GM12878 (cell line): Measurements from ENCODE around the gene MPHOSPH9. TPM values are rescaled to one million over a fixed set of nuclear protein-coding genes. Genes with fewer than 3 reads are reported as not detected.

Experiments used
- EED ChIP-seq: sonication (generic); IDR thresholded peaks from 2 replicates; pipeline ENCODE4 v1.6.1; 2016; ENCODE audit warnings: antibody characterized with exemption, low read depth
- ETV6 ChIP-seq, 2 experiments: fragments of 450-650 bp in 1 of 2; IDR thresholded peaks in 1 of 2; conservative IDR thresholded peaks in 1 of 2; 2 replicates each; pipeline ENCODE4 v1.6.1; 2014; ENCODE audit warnings: antibody characterized with exemption in 1 of 2, borderline replicate concordance in 1 of 2, low read depth in 1 of 2, mild to moderate bottlenecking in 1 of 2, moderate library complexity in 1 of 2
- HCFC1 ChIP-seq: fragments of 150-350 bp; IDR thresholded peaks from 2 replicates; pipeline ENCODE4 v1.6.1; 2014; ENCODE audit warnings: low read length
- IRF4 ChIP-seq: IDR thresholded peaks from 2 replicates; pipeline ENCODE4 v1.6.1; 2011; ENCODE audit warnings: low read depth, low read length
- MTA3 ChIP-seq: IDR thresholded peaks from 2 replicates; pipeline ENCODE4 v1.6.1; 2012; ENCODE audit warnings: low read length, inconsistent platforms, borderline replicate concordance
- NR2C1 ChIP-seq: fragments of 450-650 bp; IDR thresholded peaks from 2 replicates; pipeline ENCODE4 v1.6.1; 2017; ENCODE audit warnings: antibody characterized with exemption, mild to moderate bottlenecking, moderate library complexity
- RAD51 ChIP-seq: fragments of 450-650 bp; IDR thresholded peaks from 2 replicates; pipeline ENCODE4 v1.6.1; 2016; ENCODE audit warnings: moderate library complexity, mild to moderate bottlenecking, inconsistent platforms
- STAT3 ChIP-seq: IDR thresholded peaks from 2 replicates; pipeline ENCODE4 v1.6.1; 2011; ENCODE audit warnings: low read depth, low read length, improper control_type of control experiment
- ZBTB40 ChIP-seq: fragments of 450-650 bp; IDR thresholded peaks from 2 replicates; pipeline ENCODE4 v1.6.1; 2016; ENCODE audit warnings: mild to moderate bottlenecking, moderate library complexity, borderline replicate concordance
- ZZZ3 ChIP-seq: IDR thresholded peaks from 2 replicates; pipeline ENCODE4 v1.6.1; 2011; ENCODE audit warnings: low read depth; ENCODE audit not compliant: control insufficient read depth, insufficient read length
- polyA plus RNA-seq, 11 experiments: library from polyadenylated mRNA; depleted of rRNA in 4 of 11; unstranded in 6 of 11; stranded (reverse) in 5 of 11; fragments of >200 nt; fragmentation: Nextera tagmentation in 4 of 11; fragmentation: Illumina TruSeq in 1 of 11; extraction: Ambion mirVana in 4 of 11; extraction: Trizol in 1 of 11; gene quantifications; 1 replicate in 1 of 11; 2 replicates in 10 of 11; pipeline versions ENCODE4 v1.2.1 to v1.2.3, GENCODE V29; 2011 to 2016; ENCODE audit warnings: inconsistent platforms in 2 of 11, missing spikeins in 2 of 11, low read depth in 1 of 11
- total RNA-seq, 4 experiments: library from RNA; depleted of rRNA in 3 of 4; stranded (reverse); fragments of >200 nt in 3 of 4; fragmentation: Illumina TruSeq in 1 of 4; extraction: Trizol in 1 of 4; gene quantifications; 2 replicates each; pipeline versions ENCODE4 v1.2.1 to v1.2.3, GENCODE V29; 2013 to 2021
- TF ChIP-seq, protein P1 (sequence below): IDR thresholded peaks from 2 replicates; pipeline ENCODE4 v1.6.1; 2012; ENCODE audit warnings: low read depth, low read length, improper control_type of control experiment
- TF ChIP-seq, protein P2 (sequence below): fragments of 450-650 bp; formaldehyde crosslinking; IDR thresholded peaks from 2 replicates; pipeline ENCODE4 v1.4.0; 2020; ENCODE audit warnings: mild to moderate bottlenecking, moderate library complexity

MPHOSPH9 gene
- total and polyA plus RNA-seq, 10 of the 15 experiments (the other 5 are each of a cell fraction or from before 2014, with no cell fraction given), result 11.5 to 72.2 (median 45.7) TPM

GRCh38 chr12:123278101-123278627 lies 45.2 kb upstream of the MPHOSPH9 start (continued):
- TF ChIP-seq ZZZ3, result no peak
- TF ChIP-seq STAT3, result 0 out of 2 replicates have a peak, but pooled peaks have one; percentile 86
- peak; percentile 89 for TF ChIP-seq IRF4
- TF ChIP-seq, protein P1, sequence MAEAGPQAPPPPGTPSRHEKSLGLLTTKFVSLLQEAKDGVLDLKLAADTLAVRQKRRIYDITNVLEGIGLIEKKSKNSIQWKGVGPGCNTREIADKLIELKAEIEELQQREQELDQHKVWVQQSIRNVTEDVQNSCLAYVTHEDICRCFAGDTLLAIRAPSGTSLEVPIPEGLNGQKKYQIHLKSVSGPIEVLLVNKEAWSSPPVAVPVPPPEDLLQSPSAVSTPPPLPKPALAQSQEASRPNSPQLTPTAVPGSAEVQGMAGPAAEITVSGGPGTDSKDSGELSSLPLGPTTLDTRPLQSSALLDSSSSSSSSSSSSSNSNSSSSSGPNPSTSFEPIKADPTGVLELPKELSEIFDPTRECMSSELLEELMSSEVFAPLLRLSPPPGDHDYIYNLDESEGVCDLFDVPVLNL, result no peak
- TF ChIP-seq ZBTB40, result peak; percentile 17; the same call in 1 of the 2 replicates
- no peak for TF ChIP-seq NR2C1
- peak; percentile 54 for TF ChIP-seq RAD51
- TF ChIP-seq, protein P2, sequence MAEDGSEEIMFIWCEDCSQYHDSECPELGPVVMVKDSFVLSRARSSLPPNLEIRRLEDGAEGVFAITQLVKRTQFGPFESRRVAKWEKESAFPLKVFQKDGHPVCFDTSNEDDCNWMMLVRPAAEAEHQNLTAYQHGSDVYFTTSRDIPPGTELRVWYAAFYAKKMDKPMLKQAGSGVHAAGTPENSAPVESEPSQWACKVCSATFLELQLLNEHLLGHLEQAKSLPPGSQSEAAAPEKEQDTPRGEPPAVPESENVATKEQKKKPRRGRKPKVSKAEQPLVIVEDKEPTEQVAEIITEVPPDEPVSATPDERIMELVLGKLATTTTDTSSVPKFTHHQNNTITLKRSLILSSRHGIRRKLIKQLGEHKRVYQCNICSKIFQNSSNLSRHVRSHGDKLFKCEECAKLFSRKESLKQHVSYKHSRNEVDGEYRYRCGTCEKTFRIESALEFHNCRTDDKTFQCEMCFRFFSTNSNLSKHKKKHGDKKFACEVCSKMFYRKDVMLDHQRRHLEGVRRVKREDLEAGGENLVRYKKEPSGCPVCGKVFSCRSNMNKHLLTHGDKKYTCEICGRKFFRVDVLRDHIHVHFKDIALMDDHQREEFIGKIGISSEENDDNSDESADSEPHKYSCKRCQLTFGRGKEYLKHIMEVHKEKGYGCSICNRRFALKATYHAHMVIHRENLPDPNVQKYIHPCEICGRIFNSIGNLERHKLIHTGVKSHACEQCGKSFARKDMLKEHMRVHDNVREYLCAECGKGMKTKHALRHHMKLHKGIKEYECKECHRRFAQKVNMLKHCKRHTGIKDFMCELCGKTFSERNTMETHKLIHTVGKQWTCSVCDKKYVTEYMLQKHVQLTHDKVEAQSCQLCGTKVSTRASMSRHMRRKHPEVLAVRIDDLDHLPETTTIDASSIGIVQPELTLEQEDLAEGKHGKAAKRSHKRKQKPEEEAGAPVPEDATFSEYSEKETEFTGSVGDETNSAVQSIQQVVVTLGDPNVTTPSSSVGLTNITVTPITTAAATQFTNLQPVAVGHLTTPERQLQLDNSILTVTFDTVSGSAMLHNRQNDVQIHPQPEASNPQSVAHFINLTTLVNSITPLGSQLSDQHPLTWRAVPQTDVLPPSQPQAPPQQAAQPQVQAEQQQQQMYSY (CRISPR knock-in tag), result no peak
- peak; percentile 55; the same call in 1 of the 2 replicates for TF ChIP-seq MTA3
- peak; percentile 69 for TF ChIP-seq EED
- TF ChIP-seq HCFC1, result no peak
- TF ChIP-seq ETV6 (conservative IDR thresholded peaks at IDR 0.05 in 1 of 2, IDR thresholded peaks at IDR 0.05 in 1 of 2; ENCODE audit: borderline replicate concordance in 1 of 2, low read depth in 1 of 2), result peak in 1 of 2 experiments; percentile 68; a peak in 1 of 4 replicates
